ENCODE measurements around the gene AFAP1.

AFAP1 gene

DNA sequence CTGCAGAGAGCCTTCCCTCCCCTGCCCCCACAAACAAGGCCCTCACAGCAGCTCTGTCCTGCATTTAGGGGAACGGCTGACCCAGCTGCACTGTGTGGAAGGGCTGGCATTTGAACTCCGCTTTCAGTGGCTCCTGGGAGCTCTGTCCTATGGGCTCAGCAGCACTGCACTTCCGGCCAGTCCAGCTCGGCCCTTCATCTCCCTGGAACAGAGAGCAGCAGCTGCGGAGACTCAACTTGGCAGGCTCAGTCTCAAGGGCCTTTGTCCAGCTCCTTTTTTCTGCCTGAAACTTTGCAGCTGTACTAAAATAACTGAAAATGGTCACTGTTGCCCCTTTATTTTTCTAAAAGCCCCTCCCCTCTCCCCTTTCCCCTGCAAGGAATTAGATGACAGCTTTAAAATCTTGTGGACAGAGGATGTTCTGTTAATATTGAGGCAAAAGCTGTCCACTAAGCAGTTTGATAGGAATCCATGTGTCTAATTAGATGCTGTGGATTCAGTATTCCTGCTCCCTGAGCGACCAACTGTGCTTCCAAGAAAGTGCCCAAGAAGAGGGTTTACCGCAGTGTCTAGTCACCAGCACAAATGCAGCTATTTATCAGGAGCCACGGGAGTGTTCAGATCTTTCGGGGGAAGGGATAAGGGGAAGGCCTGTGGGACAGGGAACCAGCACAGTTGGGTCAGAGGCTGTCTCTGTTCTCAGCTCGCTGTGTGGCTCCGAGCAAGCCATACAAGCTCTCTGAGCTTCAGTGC is 133.1 kb downstream of the AFAP1 start:
- no peak for DNase-seq (ENCODE audit: low read depth in 2 of 2, low spot score in 1 of 2)

DNA sequence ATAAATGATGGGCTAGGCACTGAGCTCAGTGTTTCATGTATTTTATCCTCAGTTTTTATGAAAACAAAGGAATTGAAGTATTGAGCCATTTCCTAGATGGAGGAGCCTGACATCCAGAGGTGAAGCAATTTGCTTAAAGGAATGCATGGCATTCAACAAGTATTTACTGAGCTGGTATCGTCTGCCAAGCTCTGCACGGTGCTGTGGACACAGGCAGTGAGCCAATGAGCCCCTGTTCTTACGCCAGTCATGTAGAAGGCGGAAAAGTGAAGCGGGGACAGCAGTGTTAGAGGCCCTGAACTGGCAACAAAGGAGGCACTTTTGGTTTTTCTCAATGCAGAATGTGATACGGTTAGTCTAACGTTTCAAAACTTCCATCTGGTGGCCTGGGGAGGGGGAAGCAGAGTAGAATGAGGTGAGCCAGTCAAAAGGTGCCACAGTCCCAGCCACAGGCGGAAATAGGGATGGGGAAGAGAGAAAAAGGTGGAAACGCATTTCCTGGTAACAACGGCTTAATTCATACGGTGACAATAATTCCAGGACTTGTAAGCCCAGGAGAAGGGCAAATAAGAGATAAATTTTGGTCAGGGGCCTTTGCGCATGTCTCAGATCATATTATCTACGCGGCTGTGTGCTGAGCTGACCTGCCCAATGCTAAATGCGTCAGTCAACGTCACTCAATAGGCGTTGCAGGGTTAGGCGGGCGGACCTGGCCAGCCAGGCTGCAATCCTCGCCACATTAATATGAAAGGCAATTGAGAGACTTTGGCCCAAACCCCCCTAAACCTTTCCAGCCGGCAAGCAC is 133.9 kb downstream of the AFAP1 start:
- DNase-seq (ENCODE audit: low read depth in 2 of 2, low spot score in 1 of 2) = no peak

DNA sequence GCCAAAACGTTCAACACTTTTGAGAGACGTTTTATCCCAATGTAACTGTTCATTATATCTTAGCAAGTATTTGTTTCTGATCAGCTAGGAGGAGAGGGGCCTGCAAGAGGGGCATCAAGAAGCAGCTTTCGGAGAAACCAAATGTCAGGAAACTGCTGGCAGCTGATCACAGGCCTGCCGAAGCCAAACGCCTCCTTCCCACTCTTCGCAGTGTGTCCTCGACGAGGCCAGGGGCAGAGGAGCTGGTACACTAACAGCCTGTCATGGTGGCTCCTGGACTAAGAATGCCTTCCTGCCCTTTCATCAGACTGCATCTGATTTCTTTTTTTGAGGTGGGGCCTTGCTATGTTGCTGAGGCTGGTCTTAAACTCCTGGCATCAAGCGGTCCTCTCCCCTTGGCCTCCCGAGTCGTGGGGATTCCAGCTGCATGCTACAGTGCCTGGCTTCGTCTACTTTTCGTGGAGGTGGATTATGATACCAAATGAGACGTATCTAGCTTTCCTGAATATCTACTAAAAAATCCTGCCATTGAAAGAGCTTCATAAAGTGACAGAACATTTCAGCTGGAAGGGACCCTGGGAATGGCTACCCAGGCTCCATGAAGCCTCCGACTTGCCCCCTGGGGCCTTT is 134.8 kb downstream of the AFAP1 start:
- no peak for DNase-seq (ENCODE audit: low read depth in 2 of 2, low spot score in 1 of 2)

DNA sequence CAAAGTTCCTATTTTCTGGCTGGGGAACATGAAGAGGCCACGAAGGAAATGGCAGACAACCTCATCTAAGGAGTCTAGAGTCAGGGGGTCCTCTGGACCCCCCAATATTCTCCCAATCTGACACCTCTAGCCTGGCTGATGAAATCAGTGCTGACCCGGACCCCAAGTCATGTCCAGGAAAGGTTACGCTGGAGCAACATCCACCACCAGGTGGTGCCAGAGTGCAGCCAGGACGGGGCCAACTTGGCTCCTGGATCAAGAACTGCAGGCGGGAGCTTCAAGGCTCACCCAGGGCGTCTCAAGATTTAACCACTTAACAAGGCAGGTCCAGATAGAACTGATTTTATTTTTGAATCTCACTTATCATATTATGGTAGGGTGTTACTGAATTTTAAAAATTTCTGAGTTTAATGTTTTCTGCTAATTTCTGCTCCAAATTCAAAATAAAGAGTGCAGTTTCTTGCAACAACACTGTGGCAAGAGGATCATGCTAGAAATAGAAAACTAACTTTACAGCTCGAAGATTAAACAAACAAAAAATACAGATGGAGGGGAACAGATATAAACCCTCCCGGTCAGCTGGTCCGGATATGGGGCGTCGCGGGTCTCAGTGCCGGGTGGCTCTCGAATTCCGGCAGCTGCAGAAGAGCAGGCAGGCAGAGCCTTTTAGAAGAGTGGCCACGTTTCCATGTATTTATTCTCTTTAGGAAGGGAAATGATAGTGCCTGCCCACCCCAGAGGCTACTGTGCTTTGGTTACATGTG is 135.5 kb downstream of the AFAP1 start:
- peak; percentile 53 to 69 for DNase-seq (ENCODE audit: low read depth in 2 of 2, low spot score in 1 of 2)

DNA sequence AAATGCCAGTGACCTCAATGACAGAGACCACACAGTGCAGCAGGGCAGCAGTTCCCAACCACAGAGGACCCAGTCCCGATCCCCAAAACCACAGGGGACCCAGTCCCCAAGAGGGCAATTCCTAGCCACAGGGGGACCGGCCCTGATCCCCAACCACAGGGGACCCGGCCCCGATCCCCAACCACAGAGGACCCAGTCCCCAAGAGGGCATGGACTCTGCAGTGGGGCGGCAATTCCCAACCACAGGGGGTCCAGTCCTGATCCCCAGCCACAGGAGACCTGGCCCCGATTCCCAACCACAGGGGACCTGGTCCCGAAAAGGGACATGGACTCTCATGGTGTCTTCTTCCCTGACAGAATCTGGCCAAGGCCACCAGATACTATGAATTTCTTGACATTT is 136.3 kb downstream of the AFAP1 start:
- DNase-seq (ENCODE audit: low read depth in 2 of 2, low spot score in 1 of 2) = no peak

DNA sequence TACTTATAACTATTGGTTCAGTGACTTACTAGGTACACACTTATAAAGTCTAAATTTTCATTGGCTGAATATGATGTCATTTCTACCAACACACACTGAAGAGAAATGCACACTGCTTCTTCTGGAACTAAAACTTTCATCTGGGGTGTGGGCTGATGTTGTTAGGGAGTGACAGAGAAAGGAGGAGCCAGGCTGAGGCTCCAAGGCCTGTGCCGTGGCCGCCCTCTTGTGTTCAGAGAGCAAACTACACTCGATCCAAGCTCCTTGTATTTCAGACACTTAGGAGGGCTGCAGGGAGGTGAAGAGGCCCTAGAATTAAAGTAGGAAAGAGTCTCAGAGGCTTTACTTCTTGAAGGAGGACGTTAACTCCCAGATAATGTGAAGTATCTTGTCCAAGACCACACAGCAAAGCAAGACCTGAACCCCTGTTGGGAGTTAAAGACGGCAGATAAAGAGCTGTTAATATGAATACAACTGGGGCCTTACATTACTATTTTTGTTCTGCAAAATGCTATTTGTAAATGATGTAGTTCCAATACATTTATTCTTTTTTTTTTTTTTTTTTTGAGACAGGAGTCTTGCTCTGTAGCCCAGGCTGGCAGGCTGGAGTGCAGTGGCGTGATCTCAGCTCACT is 137.5 kb downstream of the AFAP1 start:
- DNase-seq (ENCODE audit: low read depth in 2 of 2, low spot score in 1 of 2) = peak; percentile 29 to 56

DNA sequence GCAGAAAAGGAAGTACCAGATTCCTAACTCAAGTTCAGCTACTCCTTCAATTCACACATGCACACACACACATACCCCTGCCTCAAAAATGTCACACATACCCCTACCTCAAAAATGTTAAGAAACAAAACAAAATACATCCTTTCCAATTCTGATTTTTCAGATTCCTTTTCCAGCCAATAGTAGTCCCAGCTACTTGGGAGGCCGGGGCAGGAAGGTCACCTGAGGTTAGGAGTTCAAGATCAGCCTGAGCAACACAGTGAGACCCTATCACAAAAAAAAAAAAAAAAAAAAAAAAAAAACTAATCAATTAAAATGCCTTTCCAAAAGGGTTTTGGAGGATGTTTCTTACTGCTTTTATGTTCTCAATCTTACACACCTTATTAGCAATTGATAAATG is 138.0 kb downstream of the AFAP1 start:
- DNase-seq (ENCODE audit: low read depth in 2 of 2, low spot score in 1 of 2) = no peak

DNA sequence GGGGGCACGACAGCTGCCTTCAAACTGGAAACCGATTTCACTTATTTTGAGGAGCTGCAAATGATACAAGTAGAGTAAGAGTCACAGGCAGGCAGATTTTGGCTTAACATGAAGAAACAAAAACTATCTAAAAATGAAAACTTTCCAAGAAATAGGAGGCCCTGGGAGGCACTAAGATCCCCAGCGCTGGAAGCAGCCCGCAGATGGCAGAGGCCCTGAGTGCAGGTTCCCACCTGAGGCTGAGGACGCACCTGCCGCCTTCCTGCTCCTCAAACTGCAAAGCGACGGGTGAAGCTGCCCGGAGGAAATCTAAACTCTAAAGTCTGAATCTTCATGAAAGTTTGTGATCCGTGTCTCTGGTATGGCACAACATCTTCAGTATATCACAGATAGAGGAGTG is 138.7 kb downstream of the AFAP1 start:
- no peak for DNase-seq (ENCODE audit: low read depth in 2 of 2, low spot score in 1 of 2)

DNA sequence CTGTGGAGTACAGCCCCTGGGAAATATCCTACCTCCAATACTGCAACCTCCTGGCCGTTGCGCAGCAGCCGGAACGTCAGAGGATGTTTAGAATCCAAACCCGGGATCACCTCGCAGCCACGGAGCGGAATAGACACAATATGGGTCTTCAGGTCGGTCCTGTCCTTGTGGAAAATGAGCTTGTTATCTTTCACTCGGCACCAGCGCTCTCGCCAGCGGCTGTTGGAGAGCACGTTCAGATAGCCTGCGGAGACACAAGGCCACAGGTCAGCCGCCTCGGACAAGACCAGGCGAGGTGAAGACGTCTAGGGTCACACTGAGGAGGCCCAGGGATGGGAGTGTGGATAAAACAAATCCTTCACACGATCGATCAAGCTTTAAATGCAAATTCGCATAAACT is 139.3 kb downstream of the AFAP1 start:
- no peak for DNase-seq (ENCODE audit: low read depth in 2 of 2, low spot score in 1 of 2)

DNA sequence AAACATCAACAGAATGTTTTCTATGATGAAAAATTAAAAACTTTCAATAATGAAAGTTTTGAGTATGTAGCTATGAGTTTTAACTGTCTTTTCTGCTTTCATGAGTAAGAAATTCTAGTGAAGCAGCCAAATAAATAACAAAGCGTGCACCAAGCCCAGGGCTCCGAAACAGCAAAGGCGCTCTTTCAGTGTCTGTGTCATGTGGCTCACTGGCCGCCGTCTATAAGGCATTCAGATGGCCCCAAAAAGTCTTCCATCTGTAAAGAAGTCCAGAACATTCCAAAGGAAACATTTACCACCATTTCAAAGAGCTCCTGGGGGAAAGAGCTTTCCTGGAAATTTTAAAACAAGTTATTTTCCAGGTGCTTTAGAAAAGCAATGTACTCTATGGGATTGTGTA is 139.9 kb downstream of the AFAP1 start:
- no peak for DNase-seq (ENCODE audit: low read depth in 2 of 2, low spot score in 1 of 2)

DNA sequence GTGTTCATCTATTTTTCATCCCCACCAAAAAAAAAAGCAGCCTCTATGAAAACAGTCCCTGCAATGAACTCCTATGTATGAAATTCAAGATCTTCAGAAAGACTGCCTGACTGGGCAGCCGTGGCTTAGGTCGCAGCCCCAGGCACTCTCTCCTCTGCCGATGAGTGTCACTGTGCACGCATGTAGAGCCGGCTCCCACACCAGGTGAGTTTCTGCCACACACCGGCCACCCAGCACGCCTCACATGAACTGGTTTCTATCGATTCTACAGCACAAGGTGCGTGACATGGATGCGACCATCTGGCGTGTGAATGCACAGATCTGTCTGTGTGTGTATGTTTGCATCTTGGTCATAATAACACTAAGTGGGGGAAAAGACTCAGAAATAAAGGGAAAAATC is 140.4 kb downstream of the AFAP1 start:
- no peak for DNase-seq (ENCODE audit: low read depth in 2 of 2, low spot score in 1 of 2)

DNA sequence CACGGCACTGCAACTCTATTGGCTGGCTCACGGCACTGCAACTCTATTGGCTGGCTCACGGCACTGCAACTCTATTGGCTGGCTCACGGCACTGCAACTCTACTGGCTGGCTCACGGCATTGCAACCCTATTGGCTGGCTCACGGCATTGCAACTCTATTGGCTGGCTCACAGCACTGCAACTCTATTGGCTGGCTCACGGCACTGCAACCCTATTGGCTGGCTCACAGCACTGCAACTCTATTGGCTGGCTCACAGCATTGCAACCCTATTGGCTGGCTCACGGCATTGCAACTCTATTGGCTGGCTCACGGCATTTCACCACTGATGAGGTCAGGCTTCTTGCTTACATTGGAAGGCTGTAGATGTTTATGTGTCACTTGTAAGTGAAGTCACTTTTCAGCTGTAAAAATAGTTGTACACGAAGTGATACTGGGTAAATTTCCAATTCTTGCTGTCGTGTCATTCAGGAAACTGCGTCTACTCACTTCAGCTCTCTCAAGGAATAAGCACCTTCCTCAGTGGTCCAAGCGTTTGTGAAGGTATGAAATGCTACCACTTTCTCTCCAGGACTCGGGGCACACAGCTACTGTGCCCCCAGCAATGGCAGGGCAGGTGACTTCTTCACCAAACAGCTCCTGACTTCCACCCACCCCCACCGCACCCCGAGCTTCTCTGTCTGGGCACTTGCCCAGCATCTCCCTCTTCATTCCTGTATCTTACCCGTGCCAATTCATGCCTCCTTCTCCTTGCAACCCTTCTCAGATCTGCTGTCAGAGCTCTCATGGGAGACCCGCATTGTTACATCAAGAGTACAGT is 141.3 kb downstream of the AFAP1 start:
- DNase-seq (ENCODE audit: low read depth in 2 of 2, low spot score in 1 of 2) = no peak

DNA sequence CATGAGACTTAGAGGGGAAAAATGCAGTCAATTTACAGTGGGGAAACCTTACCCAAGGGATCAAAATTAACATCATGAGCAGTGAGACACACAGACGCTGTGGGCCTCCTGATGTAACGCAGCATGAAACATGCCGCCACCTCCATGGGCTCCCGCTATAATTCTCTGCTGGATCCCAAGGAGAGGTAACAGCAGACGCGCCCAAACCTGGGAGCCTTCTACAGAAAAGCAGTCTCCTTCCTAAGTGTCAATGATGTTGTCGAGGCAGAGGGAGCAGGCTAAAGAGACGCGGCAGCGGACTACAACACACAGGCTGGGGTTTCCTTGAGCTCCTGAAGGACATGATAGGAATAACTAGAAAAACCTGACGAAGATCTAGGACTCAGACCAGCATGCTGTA is 142.3 kb downstream of the AFAP1 start:
- no peak for DNase-seq (ENCODE audit: low read depth in 2 of 2, low spot score in 1 of 2)

DNA sequence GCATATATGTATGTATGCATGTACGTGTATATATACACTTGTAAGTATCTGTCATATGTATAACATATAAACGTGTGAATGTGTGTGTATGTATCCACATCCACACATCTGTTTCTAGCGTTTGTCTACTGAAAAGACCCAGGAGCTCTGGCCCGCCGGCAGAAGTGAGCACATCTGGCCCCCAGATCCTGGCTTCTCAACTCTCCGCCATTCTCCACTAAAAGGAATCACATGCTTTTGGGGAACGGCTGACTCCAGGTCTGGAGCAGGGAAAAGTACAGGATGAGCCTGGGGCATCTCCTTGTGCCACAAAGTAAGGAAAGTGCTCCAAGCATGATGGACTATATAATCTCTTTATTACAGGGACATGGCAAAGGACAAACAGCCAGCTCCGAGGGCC is 143.7 kb downstream of the AFAP1 start:
- no peak for DNase-seq (ENCODE audit: low read depth in 2 of 2, low spot score in 1 of 2)

DNA sequence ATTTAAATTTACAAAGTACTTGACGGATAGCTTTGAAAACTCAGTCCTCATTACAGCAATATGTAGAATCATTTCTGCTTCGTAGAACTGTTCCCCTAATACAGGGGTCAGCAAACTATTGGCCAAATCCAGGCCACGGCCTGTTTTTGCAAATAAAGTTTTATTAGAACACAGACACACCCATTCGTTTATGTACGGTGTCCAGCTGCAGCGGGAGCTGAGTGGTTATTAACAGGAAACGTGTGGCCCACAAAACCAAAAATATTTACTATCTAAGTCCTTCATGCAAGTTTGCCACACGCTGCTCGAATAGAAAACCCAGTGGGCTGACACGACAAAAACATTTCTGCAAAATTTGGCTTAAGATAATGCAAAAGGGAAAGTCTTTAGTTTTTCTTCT is 146.5 kb downstream of the AFAP1 start:
- no peak for DNase-seq (ENCODE audit: low read depth in 2 of 2, low spot score in 1 of 2)

DNA sequence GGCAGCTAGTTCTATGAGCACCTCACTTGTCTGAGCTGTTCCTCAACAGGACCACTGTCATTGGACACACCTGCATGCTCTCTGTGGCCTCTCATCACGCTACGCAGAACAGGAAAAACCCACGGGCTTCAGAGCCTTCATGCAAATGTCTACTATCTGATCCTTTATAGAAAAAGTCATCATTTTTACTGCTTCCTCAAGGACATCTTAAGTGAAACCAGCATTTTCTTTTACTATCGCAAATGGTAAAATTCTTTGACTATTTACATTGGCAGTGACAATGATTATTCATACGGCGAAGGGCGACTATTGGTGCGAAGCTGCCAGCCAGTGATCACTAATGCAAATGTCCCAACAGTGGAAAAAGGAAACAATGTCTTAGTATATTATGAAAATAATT is 147.0 kb downstream of the AFAP1 start:
- no peak for DNase-seq (ENCODE audit: low read depth in 2 of 2, low spot score in 1 of 2)

DNA sequence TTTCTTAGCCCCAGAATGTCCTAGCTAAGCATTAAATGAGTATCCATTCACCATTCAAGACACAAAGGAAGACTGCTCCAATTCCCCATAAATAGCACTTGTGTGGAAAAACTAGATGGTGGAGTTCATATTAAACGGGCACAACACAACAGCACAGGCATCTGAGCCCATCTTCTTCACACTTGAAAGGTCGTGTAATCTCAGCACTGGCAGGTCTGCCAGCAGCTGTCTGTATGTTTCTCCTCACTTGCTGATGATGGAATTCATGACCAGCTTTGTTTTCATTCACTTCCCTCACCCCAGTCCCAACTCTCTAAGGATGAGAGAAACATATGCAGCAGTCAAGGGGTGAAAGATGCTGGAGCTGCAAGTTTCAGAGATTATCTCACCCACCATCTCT is 148.7 kb downstream of the AFAP1 start:
- no peak for DNase-seq (ENCODE audit: low read depth in 2 of 2, low spot score in 1 of 2)

DNA sequence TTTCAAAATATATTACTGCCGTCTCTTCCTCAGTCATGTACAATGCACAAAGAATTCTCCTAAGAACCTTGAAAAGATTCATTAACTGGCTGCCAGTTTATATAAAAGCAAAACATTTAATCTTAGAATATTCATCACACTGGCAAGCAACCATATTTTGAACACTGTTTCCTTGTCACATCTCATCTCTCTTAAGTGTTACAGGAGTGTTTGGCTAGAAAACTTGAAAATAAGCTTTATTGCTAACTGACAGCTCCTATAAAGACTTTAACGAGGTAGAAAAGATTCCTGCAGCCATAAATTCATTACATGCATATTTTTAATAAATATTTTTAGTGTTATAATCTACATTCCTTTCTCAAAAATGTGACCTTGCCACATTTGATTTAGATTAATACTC is 149.6 kb downstream of the AFAP1 start:
- DNase-seq (ENCODE audit: low read depth in 2 of 2, low spot score in 1 of 2) = no peak

DNA sequence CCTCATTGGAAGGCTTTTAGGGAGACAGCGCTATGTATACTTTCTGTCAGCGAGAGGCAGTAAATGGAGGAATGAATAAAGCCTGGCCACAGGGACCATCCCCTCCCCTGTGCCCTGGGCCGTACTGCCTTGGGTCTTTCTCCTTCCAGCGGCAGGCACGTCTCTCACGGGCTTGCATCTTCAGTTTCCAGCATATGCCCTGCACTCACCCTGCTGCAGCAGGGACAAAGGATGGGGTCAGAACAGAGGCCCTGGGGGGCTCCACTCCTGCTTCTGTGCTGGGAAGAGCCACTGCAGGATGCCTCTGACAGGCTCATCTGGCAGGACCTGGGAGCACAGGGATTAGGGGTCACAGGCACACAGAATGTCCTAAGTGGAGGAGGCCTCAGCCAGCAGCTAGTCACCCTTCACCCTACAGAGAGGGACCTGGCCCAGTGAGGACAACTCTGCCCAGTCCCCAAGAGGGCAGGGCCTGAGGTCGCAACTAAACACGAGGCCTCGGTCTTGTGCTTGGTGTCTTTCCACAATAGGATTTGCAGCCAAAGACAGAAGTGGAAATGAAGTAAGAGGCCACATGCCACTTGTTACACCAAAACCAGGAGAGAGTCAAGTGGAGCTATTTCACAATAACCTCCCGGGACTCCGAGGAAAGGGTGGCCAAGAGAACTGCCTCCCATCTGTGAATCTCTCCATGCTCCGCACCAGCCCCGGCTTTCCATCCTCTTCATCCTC is 150.8 kb downstream of the AFAP1 start:
- DNase-seq (ENCODE audit: low read depth in 2 of 2, low spot score in 1 of 2) = no peak

DNA sequence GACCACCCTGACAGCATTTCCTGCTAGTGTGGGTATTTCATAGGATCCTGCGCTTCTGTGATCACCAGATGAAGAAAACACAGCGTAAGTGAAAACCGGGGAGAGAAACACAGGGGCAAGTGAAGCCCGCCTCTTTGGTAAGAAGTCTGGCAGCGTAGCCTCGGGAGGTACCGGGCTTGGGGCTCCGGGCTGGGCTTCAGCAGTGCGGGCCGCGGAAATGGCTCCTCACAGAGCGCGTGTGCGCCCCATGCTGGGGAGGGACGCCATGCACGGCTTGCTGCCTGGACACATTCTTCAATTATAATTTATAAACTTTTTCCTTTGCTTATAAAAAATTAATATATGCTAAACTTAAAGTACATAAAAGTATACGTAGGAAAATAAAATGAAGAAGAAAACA is 151.5 kb downstream of the AFAP1 start:
- DNase-seq (ENCODE audit: low read depth in 2 of 2, low spot score in 1 of 2) = no peak
